Panc1 (cell line): ENCODE data around the gene LPIN1. TPM values are rescaled to one million over a fixed set of nuclear protein-coding genes. Genes with fewer than 3 reads are reported as not detected.

Experiments
- ATAC-seq: fragments of 200-7000 bp; cut with Tn5 transposase; 2 replicates; pipeline ENCODE4 v1.9.1; 2020; ENCODE audit warnings: mild to moderate bottlenecking, moderate library complexity
- BruUV-seq: library from RNA; stranded (reverse); fragments of 400-500 nt; replicated peaks from 2 replicates; lab custom pipeline; 2021; lab: Mats Ljungman, UMichigan
- CTCF ChIA-PET: fragments of 300-600 bp; sonication (Branson Sonifier 250); formaldehyde crosslinking; loops from one replicate; lab custom pipeline; 2022; ENCODE audit warnings: antibody characterized with exemption; lab: Charles Lee
- POLR2A ChIA-PET: fragments of 300-600 bp; sonication (Branson Sonifier 250); formaldehyde crosslinking; loops from one replicate; lab custom pipeline; 2022; ENCODE audit warnings: antibody characterized with exemption; lab: Charles Lee
- DNase-seq: peaks from one replicate; pipeline ENCODE4 v3.0.0-alpha.2; 2010; ENCODE audit warnings: low read depth, low spot score
- H3K27ac ChIP-seq: 2 replicates; pipeline ENCODE4 v1.5.1; 2011; ENCODE audit warnings: mild to moderate bottlenecking, low read length, inconsistent platforms
- H3K27me3 ChIP-seq: fragments of 200-500 bp; sonication (Bioruptor generic); 2 replicates; pipeline ENCODE4 v1.6.0; 2014; ENCODE audit warnings: low read length, inconsistent platforms; ENCODE audit not compliant: control insufficient read depth, insufficient read depth
- H3K36me3 ChIP-seq: fragments of 200-500 bp; sonication (Bioruptor generic); 2 replicates; pipeline ENCODE4 v1.5.1; 2014; ENCODE audit warnings: inconsistent platforms, mild to moderate bottlenecking, low read length, moderate library complexity; ENCODE audit not compliant: control insufficient read depth, insufficient read depth
- H3K4me1 ChIP-seq: 2 replicates; pipeline ENCODE4 v1.5.1; 2011; ENCODE audit warnings: inconsistent platforms, mild to moderate bottlenecking, low read length, moderate library complexity; ENCODE audit not compliant: control insufficient read depth, insufficient read depth
- H3K4me3 ChIP-seq, 2 experiments: 2 replicates each; pipeline ENCODE4 v1.5.1; 2011 to 2012; ENCODE audit warnings: low read depth in 2 of 2, low read length in 2 of 2, mild to moderate bottlenecking in 2 of 2, inconsistent platforms in 1 of 2, moderate library complexity in 1 of 2
- H3K9me3 ChIP-seq: fragments of 200-500 bp; sonication (Bioruptor generic); 2 replicates; pipeline ENCODE4 v1.5.1; 2014; ENCODE audit warnings: low read depth, mild to moderate bottlenecking, inconsistent platforms, low read length, moderate library complexity; ENCODE audit not compliant: control insufficient read depth, insufficient read depth
- CTCF ChIP-seq: fragments of 450-650 bp; IDR thresholded peaks from 2 replicates; pipeline ENCODE4 v1.5.1; 2017; ENCODE audit warnings: mild to moderate bottlenecking
- POLR2AphosphoS5 ChIP-seq: IDR thresholded peaks from 2 replicates; pipeline ENCODE4 v1.6.1; 2012; ENCODE audit warnings: mild to moderate bottlenecking, low read depth, low read length, moderate library complexity
- REST ChIP-seq, 2 experiments: IDR thresholded peaks; 2 replicates each; pipeline ENCODE4 v1.6.1; 2011 to 2012; ENCODE audit warnings: low read depth in 2 of 2, control low read depth in 1 of 2, low read length in 1 of 2, mild to moderate bottlenecking in 1 of 2, moderate library complexity in 1 of 2; ENCODE audit not compliant: insufficient read depth in 1 of 2
- SIN3A ChIP-seq: IDR thresholded peaks from 2 replicates; pipeline ENCODE4 v1.6.1; 2012; ENCODE audit warnings: low read depth, mild to moderate bottlenecking, low read length, moderate library complexity, borderline replicate concordance; ENCODE audit not compliant: insufficient read depth
- TCF7L2 ChIP-seq: IDR thresholded peaks from 2 replicates; pipeline ENCODE4 v1.6.1; 2011; ENCODE audit warnings: mild to moderate bottlenecking, low read depth, low read length, inconsistent platforms
- in situ Hi-C: cut with HindIII; loops from 2 replicates; pipeline ENCODE4 v1.10.0; 2016; ENCODE audit warnings: low sequenced_read_pairs, low pct_unique_long_range_greater_than_20kb
- intact Hi-C: fragments of 100-400 bp; cut with micrococcal nuclease; formaldehyde crosslinking; loops from one replicate; pipeline ENCODE4 v1.10.0; 2022; ENCODE audit not compliant: unreplicated experiment
- total RNA-seq: library from RNA; stranded (reverse); gene quantifications from one replicate; pipeline ENCODE4 v1.2.1, GENCODE V29; 2021; ENCODE audit not compliant: unreplicated experiment

The LPIN1 gene
- total RNA-seq, 1 experiment from 2014 or later: 51.8 TPM

- peak; percentile 22; the same call in 1 of the 2 replicates for ATAC-seq
- H3K9me3 ChIP-seq: no peaks in the 10 kb centered on the region
- intact Hi-C loops: no loop called here
- no peak overlapping the region for H3K27ac ChIP-seq
- H3K36me3 ChIP-seq: no peaks in the 10 kb centered on the region
- no peak for DNase-seq
- in situ Hi-C loops: no loop called here
- H3K4me3 ChIP-seq: no peak overlapping the region
- TF ChIP-seq CTCF: no peak
- TF ChIP-seq REST (IDR thresholded peaks at IDR 0.05; ENCODE audit: insufficient read depth in 1 of 2, low read depth in 2 of 2, low read length in 1 of 2): no peak
- TF ChIP-seq POLR2AphosphoS5: no peak
- no peak for TF ChIP-seq TCF7L2
- no peak for TF ChIP-seq SIN3A
- CTCF ChIA-PET: no interaction called here
- POLR2A ChIA-PET: no interaction called here
- BruUV-seq: no TSS peak
- peaks cover 10% of the 10 kb centered on the region for H3K4me1 ChIP-seq
- no peaks in the 10 kb centered on the region for H3K27me3 ChIP-seq
Measured at GRCh38 chr2:11872948-11873269, 126.5 kb downstream of the LPIN1 start.

- CTCF ChIA-PET: no interaction called here
Measured at GRCh38 chr2:11873356-11874154, 127.1 kb downstream of the LPIN1 start.

More at GRCh38 chr2:11873356-11874154, 127.1 kb downstream of the LPIN1 start:
- TF ChIP-seq CTCF (no peak), REST (IDR thresholded peaks at IDR 0.05; ENCODE audit: insufficient read depth in 1 of 2, low read depth in 2 of 2, low read length in 1 of 2) (no peak), POLR2AphosphoS5 (no peak), TCF7L2 (no peak), SIN3A (no peak)
- intact Hi-C loops (no loop called here), in situ Hi-C loops (no loop called here)
- Histone ChIP-seq H3K27me3 (no peaks in the 10 kb centered on the region), H3K27ac (no peak overlapping the region), H3K4me3 (no peak overlapping the region), H3K9me3 (no peaks in the 10 kb centered on the region), H3K36me3 (no peaks in the 10 kb centered on the region), H3K4me1 (peaks cover 10% of the 10 kb centered on the region)
- ATAC-seq: no peak
- DNase-seq: no peak
- POLR2A ChIA-PET: no interaction called here
- BruUV-seq: no TSS peak
